ENCODE measurements around the gene CHRNB4. TPM values are rescaled to one million over a fixed set of nuclear protein-coding genes. Genes with fewer than 3 reads are reported as not detected.

CHRNB4 gene
- total and polyA plus RNA-seq, 2 of the 8 experiments (the other 6 are each of a cell fraction or from before 2014, with no cell fraction given): 2.4 to 4.5 TPM

- TF ChIP-seq SIX5 (IDR thresholded peaks at IDR 0.05; ENCODE audit: low read depth, low read length) (no peak), POLR2AphosphoS5 (IDR thresholded peaks at IDR 0.05; ENCODE audit: low read depth, low read length) (no peak), CEBPB (IDR thresholded peaks at IDR 0.05; ENCODE audit: low read depth, low read length) (no peak), SP4 (IDR thresholded peaks at IDR 0.05; ENCODE audit: low read length) (no peak), EZH2 (IDR thresholded peaks at IDR 0.05; ENCODE audit: low read depth, low read length, severe bottlenecking) (no peak), CTBP2 (IDR thresholded peaks at IDR 0.05; ENCODE audit: borderline replicate concordance, insufficient read depth, insufficient read length, low read length) (no peak)
Observed at GRCh38 chr15:78629031-78629715, 11.8 kb downstream of the CHRNB4 start (continued).
